ENCODE data around the gene SPATA19.

DNA sequence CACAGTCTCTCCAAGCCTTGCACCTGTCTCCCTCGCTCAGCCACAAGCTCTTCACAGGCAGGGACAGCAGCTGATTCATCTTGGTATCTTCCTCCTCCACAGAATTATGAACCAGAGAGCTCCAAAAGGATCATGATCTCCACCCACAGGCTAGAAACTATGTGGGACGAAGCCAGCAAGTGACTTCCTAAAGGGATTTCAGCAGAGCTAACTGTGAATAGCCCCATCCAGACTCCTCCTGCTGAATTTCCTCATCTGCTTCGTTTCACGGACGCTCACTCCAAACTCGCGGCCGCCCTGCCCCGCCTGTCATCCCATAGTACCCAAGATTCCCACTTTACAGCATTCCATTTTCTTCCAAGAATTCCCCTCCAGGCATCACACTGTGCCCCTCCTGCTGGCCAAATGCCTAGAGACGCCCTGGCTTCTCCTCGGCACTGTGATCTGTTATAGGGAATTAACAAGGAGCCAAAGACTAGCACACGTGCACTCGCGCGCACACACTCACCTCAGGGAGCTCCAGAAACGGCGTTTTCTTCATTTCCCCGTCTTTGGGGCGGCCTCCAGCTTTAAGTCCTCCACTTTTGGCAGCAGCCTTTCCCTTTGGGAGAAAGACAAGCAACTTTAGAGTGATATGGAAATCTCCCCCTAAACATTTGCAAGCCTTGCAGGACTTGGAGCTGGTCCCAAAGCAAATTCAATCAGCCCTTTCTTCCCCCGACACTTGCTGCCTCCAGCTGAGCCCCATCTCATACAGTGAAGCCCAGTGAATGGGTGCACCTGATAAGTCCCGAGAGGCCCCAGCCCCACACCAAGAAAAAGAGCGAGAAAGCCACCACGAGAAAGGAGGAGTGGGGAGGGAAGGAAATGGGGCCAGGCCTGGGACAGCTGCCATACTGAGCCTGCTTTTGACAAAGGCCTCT is 35.5 kb downstream of the SPATA19 start:
- TF ChIP-seq, protein P1, sequence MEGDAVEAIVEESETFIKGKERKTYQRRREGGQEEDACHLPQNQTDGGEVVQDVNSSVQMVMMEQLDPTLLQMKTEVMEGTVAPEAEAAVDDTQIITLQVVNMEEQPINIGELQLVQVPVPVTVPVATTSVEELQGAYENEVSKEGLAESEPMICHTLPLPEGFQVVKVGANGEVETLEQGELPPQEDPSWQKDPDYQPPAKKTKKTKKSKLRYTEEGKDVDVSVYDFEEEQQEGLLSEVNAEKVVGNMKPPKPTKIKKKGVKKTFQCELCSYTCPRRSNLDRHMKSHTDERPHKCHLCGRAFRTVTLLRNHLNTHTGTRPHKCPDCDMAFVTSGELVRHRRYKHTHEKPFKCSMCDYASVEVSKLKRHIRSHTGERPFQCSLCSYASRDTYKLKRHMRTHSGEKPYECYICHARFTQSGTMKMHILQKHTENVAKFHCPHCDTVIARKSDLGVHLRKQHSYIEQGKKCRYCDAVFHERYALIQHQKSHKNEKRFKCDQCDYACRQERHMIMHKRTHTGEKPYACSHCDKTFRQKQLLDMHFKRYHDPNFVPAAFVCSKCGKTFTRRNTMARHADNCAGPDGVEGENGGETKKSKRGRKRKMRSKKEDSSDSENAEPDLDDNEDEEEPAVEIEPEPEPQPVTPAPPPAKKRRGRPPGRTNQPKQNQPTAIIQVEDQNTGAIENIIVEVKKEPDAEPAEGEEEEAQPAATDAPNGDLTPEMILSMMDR (tag by site-specific recombination; IDR thresholded peaks at IDR 0.05), result no peak
- TF ChIP-seq TCF7L2 (IDR thresholded peaks at IDR 0.05; ENCODE audit: borderline replicate concordance, low read depth, low read length) (no peak), ZNF561 (tag by site-specific recombination; IDR thresholded peaks at IDR 0.05; ENCODE audit: borderline replicate concordance) (no peak), ZNF624 (tag by site-specific recombination; IDR thresholded peaks at IDR 0.05) (no peak), ZNF626 (tag by site-specific recombination; IDR thresholded peaks at IDR 0.05) (no peak), ZBTB1 (tag by site-specific recombination; IDR thresholded peaks at IDR 0.05) (no peak), ZNF335 (tag by site-specific recombination; conservative IDR thresholded peaks at IDR 0.05) (no peak), ZNF114 (tag by site-specific recombination; IDR thresholded peaks at IDR 0.05) (no peak), ZBTB7A (tag by site-specific recombination; IDR thresholded peaks at IDR 0.05; ENCODE audit: low read depth) (no peak), FEZF1 (tag by site-specific recombination; IDR thresholded peaks at IDR 0.05) (no peak), ZNF768 (tag by site-specific recombination; IDR thresholded peaks at IDR 0.05) (no peak)
- TF ChIP-seq, protein P2, sequence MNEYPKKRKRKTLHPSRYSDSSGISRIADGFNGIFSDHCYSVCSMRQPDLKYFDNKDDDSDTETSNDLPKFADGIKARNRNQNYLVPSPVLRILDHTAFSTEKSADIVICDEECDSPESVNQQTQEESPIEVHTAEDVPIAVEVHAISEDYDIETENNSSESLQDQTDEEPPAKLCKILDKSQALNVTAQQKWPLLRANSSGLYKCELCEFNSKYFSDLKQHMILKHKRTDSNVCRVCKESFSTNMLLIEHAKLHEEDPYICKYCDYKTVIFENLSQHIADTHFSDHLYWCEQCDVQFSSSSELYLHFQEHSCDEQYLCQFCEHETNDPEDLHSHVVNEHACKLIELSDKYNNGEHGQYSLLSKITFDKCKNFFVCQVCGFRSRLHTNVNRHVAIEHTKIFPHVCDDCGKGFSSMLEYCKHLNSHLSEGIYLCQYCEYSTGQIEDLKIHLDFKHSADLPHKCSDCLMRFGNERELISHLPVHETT (tag by site-specific recombination; IDR thresholded peaks at IDR 0.05), result no peak
- TF ChIP-seq, protein P3, sequence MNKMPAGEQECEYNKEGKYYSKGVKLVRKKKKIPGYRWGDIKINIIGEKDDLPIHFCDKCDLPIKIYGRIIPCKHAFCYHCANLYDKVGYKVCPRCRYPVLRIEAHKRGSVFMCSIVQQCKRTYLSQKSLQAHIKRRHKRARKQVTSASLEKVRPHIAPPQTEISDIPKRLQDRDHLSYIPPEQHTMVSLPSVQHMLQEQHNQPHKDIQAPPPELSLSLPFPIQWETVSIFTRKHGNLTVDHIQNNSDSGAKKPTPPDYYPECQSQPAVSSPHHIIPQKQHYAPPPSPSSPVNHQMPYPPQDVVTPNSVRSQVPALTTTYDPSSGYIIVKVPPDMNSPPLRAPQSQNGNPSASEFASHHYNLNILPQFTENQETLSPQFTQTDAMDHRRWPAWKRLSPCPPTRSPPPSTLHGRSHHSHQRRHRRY (tag by site-specific recombination; IDR thresholded peaks at IDR 0.05), result no peak

All from HEK293 (cell line).